ENCODE data around the gene AKAP8L. TPM values are rescaled to one million over a fixed set of nuclear protein-coding genes. Genes with fewer than 3 reads are reported as not detected.

The AKAP8L gene
- polyA plus RNA-seq, 10 donors: 48.6 to 77.1 (median 59.7) TPM

GRCh38 chr19:15436012-15436825, 17.4 kb upstream of the AKAP8L start:
- DNase-seq: no peak

GRCh38 chr19:15433519-15434069, 14.8 kb upstream of the AKAP8L start:
- no peak for DNase-seq

GRCh38 chr19:15432629-15433518, 14.1 kb upstream of the AKAP8L start:
- DNase-seq: peak; percentile 91 to 98 (median 95)

GRCh38 chr19:15432018-15432494, 13.3 kb upstream of the AKAP8L start:
- peak in 1 of 3 donors; percentile 52 for DNase-seq

GRCh38 chr19:15431396-15432017, 12.7 kb upstream of the AKAP8L start:
- DNase-seq: no peak

GRCh38 chr19:15430526-15431120, 11.8 kb upstream of the AKAP8L start:
- DNase-seq: no peak

- no peak for DNase-seq
Observed at GRCh38 chr19:15429825-15430467, 11.2 kb upstream of the AKAP8L start.

GRCh38 chr19:15428956-15429824, 10.4 kb upstream of the AKAP8L start:
- DNase-seq: no peak

- no peak for DNase-seq
Observed at GRCh38 chr19:15427991-15428471, 9.2 kb upstream of the AKAP8L start.

- DNase-seq: no peak
Observed at GRCh38 chr19:15427350-15427700, 8.5 kb upstream of the AKAP8L start.

GRCh38 chr19:15426485-15427349, 7.9 kb upstream of the AKAP8L start:
- no peak for DNase-seq

- no peak for DNase-seq
Observed at GRCh38 chr19:15425321-15425950, 6.6 kb upstream of the AKAP8L start.

- DNase-seq: no peak
Observed at GRCh38 chr19:15424692-15425272, 6.0 kb upstream of the AKAP8L start.

- no peak for DNase-seq
Observed at GRCh38 chr19:15424121-15424520, 5.3 kb upstream of the AKAP8L start.

- DNase-seq: no peak
Observed at GRCh38 chr19:15423130-15423529, 4.3 kb upstream of the AKAP8L start.

- DNase-seq: no peak
Observed at GRCh38 chr19:15422296-15423075, 3.7 kb upstream of the AKAP8L start.

- peak; percentile 75 to 82 (median 75) for DNase-seq
Observed at GRCh38 chr19:15421721-15422260, 3.0 kb upstream of the AKAP8L start.
